ENCODE results near the gene GRAMD4.

DNA sequence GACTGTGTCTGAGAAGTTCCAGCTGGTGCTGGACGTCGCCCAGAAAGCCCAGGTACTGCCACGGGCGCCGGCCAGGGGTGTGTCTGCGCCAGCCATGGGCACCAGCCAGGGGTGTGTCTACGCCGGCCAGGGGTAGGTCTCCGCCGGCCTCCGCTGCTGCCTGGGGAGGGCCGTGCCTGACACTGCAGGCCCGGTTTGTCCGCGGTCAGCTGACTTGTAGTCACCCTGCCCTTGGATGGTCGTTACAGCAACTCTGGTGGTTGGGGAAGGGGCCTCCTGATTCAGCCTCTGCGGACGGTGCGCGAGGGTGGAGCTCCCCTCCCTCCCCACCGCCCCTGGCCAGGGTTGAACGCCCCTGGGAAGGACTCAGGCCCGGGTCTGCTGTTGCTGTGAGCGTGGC lies 47.9 kb downstream of the GRAMD4 start:
- TF ChIP-seq, protein P1, sequence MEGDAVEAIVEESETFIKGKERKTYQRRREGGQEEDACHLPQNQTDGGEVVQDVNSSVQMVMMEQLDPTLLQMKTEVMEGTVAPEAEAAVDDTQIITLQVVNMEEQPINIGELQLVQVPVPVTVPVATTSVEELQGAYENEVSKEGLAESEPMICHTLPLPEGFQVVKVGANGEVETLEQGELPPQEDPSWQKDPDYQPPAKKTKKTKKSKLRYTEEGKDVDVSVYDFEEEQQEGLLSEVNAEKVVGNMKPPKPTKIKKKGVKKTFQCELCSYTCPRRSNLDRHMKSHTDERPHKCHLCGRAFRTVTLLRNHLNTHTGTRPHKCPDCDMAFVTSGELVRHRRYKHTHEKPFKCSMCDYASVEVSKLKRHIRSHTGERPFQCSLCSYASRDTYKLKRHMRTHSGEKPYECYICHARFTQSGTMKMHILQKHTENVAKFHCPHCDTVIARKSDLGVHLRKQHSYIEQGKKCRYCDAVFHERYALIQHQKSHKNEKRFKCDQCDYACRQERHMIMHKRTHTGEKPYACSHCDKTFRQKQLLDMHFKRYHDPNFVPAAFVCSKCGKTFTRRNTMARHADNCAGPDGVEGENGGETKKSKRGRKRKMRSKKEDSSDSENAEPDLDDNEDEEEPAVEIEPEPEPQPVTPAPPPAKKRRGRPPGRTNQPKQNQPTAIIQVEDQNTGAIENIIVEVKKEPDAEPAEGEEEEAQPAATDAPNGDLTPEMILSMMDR (conservative IDR thresholded peaks at IDR 0.05; ENCODE audit: low read depth, low read length): no peak
- TF ChIP-seq EZH2 (IDR thresholded peaks at IDR 0.05; ENCODE audit: borderline replicate concordance, low read depth, low read length, poor library complexity, severe bottlenecking): no peak
